Measurements from ENCODE around the gene KLF5. TPM values are rescaled to one million over a fixed set of nuclear protein-coding genes. Genes with fewer than 3 reads are reported as not detected.

KLF5 gene
- polyA plus RNA-seq, 1 of the 3 experiments (the other 2 are of a cell fraction) = 2.7 TPM

DNA sequence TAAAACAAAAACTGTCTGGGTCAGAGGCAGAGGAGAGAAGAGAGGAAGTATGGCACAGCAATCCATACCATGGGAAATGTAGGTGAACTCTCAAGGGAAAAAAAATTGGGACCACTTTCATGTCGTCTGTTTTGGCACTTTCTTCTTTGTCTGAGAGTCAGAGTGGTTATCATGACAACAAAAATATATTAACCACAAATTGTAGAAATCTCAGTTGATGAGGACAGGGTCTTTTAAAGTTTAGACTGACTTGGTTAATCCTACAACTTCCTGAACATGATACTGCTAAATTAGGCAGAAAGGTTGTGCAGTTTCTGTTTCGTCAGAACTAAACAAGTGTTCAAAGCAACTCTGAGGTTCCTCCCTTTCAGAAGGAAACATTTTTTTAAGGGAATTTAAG lies 15.2 kb downstream of the KLF5 start:
- Histone ChIP-seq H3K9me3 (no peaks in the 10 kb centered on the region), H3K4me3 (ENCODE audit: low read depth in 2 of 2, low read length in 1 of 2) (no peak overlapping the region), H3F3A (replicated peaks; ENCODE audit: insufficient read depth) (no peaks in the 10 kb centered on the region), H3K4me2 (no peak overlapping the region), H4K20me1 (ENCODE audit: insufficient read depth) (no peaks in the 10 kb centered on the region), H3K27me3 (ENCODE audit: insufficient read depth) (no peaks in the 10 kb centered on the region), H3K9ac (no peak overlapping the region), H3K79me2 (ENCODE audit: insufficient read depth) (no peaks in the 10 kb centered on the region), H3K27ac (ENCODE audit: low read depth in 2 of 2, low read length in 1 of 2) (no peak overlapping the region), H3K9me2 (no peaks in the 10 kb centered on the region), H2AFZ (ENCODE audit: low read depth) (no peak overlapping the region), H3K4me1 (ENCODE audit: control insufficient read depth in 1 of 2, insufficient read depth in 2 of 2, low read depth in 1 of 2, low read length in 1 of 2) (peaks cover 0 to 10% of the 10 kb centered on the region in 2 experiments; a peak in 2 of 4 replicates), H3K36me3 (replicated peaks in 1 of 2; ENCODE audit: control insufficient read depth in 1 of 2, insufficient read depth in 2 of 2, low read length in 1 of 2) (peaks cover 3 to 4% of the 10 kb centered on the region in 2 experiments)
- DNase-seq = no peak
- 85% methylated on average over 2 of the region's 2 CpGs for WGBS (ENCODE audit: low lambda C conversion rate)
- TF ChIP-seq USF1 (IDR thresholded peaks at IDR 0.05; ENCODE audit: borderline replicate concordance, low read depth) (no peak), NRF1 (IDR thresholded peaks at IDR 0.05; ENCODE audit: low read depth, low read length) (no peak), FOXM1 (IDR thresholded peaks at IDR 0.05; ENCODE audit: low read depth) (no peak), FOXJ3 (CRISPR knock-in tag; IDR thresholded peaks at IDR 0.05) (no peak), FOSL2 (IDR thresholded peaks at IDR 0.05; ENCODE audit: borderline replicate concordance, low read depth) (no peak), CHD2 (IDR thresholded peaks at IDR 0.05; ENCODE audit: low read length, partially characterized antibody) (no peak), TEAD4 (IDR thresholded peaks at IDR 0.05; ENCODE audit: borderline replicate concordance, insufficient read depth) (no peak), TAF1 (IDR thresholded peaks at IDR 0.05; ENCODE audit: borderline replicate concordance, low read depth, low read length) (no peak), YY1 (IDR thresholded peaks at IDR 0.05; ENCODE audit: low read depth) (no peak), NFIC (IDR thresholded peaks at IDR 0.05; ENCODE audit: borderline replicate concordance) (no peak), EZH2phosphoT487 (IDR thresholded peaks at IDR 0.05; ENCODE audit: borderline replicate concordance, low read depth) (no peak), ELF1 (IDR thresholded peaks at IDR 0.05) (no peak), SIN3A (IDR thresholded peaks at IDR 0.05; ENCODE audit: borderline replicate concordance, low read depth, low read length) (no peak), GATA2 (CRISPR knock-in tag; IDR thresholded peaks at IDR 0.05) (no peak)
- TF ChIP-seq, protein P1, sequence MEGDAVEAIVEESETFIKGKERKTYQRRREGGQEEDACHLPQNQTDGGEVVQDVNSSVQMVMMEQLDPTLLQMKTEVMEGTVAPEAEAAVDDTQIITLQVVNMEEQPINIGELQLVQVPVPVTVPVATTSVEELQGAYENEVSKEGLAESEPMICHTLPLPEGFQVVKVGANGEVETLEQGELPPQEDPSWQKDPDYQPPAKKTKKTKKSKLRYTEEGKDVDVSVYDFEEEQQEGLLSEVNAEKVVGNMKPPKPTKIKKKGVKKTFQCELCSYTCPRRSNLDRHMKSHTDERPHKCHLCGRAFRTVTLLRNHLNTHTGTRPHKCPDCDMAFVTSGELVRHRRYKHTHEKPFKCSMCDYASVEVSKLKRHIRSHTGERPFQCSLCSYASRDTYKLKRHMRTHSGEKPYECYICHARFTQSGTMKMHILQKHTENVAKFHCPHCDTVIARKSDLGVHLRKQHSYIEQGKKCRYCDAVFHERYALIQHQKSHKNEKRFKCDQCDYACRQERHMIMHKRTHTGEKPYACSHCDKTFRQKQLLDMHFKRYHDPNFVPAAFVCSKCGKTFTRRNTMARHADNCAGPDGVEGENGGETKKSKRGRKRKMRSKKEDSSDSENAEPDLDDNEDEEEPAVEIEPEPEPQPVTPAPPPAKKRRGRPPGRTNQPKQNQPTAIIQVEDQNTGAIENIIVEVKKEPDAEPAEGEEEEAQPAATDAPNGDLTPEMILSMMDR (IDR thresholded peaks at IDR 0.05) = no peak
- TF ChIP-seq, protein P2, sequence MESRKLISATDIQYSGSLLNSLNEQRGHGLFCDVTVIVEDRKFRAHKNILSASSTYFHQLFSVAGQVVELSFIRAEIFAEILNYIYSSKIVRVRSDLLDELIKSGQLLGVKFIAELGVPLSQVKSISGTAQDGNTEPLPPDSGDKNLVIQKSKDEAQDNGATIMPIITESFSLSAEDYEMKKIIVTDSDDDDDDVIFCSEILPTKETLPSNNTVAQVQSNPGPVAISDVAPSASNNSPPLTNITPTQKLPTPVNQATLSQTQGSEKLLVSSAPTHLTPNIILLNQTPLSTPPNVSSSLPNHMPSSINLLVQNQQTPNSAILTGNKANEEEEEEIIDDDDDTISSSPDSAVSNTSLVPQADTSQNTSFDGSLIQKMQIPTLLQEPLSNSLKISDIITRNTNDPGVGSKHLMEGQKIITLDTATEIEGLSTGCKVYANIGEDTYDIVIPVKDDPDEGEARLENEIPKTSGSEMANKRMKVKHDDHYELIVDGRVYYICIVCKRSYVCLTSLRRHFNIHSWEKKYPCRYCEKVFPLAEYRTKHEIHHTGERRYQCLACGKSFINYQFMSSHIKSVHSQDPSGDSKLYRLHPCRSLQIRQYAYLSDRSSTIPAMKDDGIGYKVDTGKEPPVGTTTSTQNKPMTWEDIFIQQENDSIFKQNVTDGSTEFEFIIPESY (IDR thresholded peaks at IDR 0.05; ENCODE audit: borderline replicate concordance, low read depth) = no peak
- TF ChIP-seq, protein P3, sequence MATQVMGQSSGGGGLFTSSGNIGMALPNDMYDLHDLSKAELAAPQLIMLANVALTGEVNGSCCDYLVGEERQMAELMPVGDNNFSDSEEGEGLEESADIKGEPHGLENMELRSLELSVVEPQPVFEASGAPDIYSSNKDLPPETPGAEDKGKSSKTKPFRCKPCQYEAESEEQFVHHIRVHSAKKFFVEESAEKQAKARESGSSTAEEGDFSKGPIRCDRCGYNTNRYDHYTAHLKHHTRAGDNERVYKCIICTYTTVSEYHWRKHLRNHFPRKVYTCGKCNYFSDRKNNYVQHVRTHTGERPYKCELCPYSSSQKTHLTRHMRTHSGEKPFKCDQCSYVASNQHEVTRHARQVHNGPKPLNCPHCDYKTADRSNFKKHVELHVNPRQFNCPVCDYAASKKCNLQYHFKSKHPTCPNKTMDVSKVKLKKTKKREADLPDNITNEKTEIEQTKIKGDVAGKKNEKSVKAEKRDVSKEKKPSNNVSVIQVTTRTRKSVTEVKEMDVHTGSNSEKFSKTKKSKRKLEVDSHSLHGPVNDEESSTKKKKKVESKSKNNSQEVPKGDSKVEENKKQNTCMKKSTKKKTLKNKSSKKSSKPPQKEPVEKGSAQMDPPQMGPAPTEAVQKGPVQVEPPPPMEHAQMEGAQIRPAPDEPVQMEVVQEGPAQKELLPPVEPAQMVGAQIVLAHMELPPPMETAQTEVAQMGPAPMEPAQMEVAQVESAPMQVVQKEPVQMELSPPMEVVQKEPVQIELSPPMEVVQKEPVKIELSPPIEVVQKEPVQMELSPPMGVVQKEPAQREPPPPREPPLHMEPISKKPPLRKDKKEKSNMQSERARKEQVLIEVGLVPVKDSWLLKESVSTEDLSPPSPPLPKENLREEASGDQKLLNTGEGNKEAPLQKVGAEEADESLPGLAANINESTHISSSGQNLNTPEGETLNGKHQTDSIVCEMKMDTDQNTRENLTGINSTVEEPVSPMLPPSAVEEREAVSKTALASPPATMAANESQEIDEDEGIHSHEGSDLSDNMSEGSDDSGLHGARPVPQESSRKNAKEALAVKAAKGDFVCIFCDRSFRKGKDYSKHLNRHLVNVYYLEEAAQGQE (IDR thresholded peaks at IDR 0.05; ENCODE audit: low read depth, low read length) = no peak
- POLR2A ChIA-PET = no interaction called here
- CTCF ChIA-PET = interaction anchor here (1.3 kb wide), 1 partner anchor 15 kb away, joined by 3 read pairs; the partner anchor contains the start of gene KLF5
